Endothelial cell of umbilical vein (primary cell): Measurements from ENCODE around the gene ACSF3.

Experiments
- EZH2 ChIP-seq: IDR thresholded peaks from 2 replicates; pipeline ENCODE4 v1.6.1; 2012; ENCODE audit warnings: borderline replicate concordance, low read depth, mild to moderate bottlenecking, moderate library complexity, low read length, inconsistent platforms; ENCODE audit not compliant: severe bottlenecking
- FOS ChIP-seq: IDR thresholded peaks from 2 replicates; pipeline ENCODE4 v1.6.1; 2011; ENCODE audit warnings: mild to moderate bottlenecking, low read length, moderate library complexity, borderline replicate concordance; ENCODE audit not compliant: insufficient read depth
- JUN ChIP-seq: IDR thresholded peaks from 2 replicates; pipeline ENCODE4 v1.6.1; 2011; ENCODE audit warnings: borderline replicate concordance, low read depth; ENCODE audit not compliant: insufficient read length, insufficient read depth
- MYC ChIP-seq: IDR thresholded peaks from one replicate; pipeline ENCODE4 v1.6.1; 2011; ENCODE audit warnings: mild to moderate bottlenecking, low read depth, low read length
- POLR2A ChIP-seq: IDR thresholded peaks from 2 replicates; pipeline ENCODE4 v1.6.1; 2012; ENCODE audit warnings: low read depth, mild to moderate bottlenecking, control low read depth, low read length
- POLR2AphosphoS5 ChIP-seq: IDR thresholded peaks from 2 replicates; pipeline ENCODE4 v1.6.1; 2012; ENCODE audit warnings: low read depth, mild to moderate bottlenecking, control low read depth, low read length, moderate library complexity; ENCODE audit not compliant: insufficient read depth
- TF ChIP-seq, protein P1 (sequence below), 2 donors: IDR thresholded peaks; 1 replicate in 1 of 2; 2 replicates in 1 of 2; pipeline ENCODE4 v1.5.1; 2011; ENCODE audit warnings: low read length in 2 of 2, mild to moderate bottlenecking in 2 of 2, moderate library complexity in 2 of 2, control low read depth in 1 of 2, inconsistent platforms in 1 of 2, low read depth in 1 of 2; ENCODE audit not compliant: insufficient read depth in 1 of 2; ENCODE audit errors: extremely low read depth in 1 of 2
- TF ChIP-seq, protein P2 (sequence below): IDR thresholded peaks from 2 replicates; pipeline ENCODE4 v1.6.1; 2011; ENCODE audit not compliant: insufficient read depth, insufficient read length

DNA sequence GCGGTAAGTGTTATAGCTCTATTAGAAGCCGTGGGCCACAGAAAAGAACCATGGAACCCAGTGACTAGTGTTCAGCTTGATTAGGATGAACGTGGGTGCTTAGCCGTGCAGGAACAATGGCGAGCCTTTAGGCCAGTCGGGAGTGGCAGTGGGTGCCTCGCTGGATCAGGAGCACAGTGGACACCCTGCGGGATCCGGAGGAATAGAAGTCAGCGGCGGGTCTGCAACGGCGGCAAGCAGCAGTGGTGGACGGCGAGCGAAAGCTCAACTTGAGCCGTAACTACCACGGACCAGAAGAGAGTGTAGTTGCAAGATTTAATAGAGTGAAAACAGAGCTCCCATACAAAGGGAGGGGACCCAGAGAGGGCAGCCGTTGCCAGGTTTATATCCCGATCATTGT, 40.6 kb downstream of the ACSF3 start:
- TF ChIP-seq POLR2A: no peak
- no peak for TF ChIP-seq FOS
- no peak for TF ChIP-seq EZH2
- TF ChIP-seq, protein P1, sequence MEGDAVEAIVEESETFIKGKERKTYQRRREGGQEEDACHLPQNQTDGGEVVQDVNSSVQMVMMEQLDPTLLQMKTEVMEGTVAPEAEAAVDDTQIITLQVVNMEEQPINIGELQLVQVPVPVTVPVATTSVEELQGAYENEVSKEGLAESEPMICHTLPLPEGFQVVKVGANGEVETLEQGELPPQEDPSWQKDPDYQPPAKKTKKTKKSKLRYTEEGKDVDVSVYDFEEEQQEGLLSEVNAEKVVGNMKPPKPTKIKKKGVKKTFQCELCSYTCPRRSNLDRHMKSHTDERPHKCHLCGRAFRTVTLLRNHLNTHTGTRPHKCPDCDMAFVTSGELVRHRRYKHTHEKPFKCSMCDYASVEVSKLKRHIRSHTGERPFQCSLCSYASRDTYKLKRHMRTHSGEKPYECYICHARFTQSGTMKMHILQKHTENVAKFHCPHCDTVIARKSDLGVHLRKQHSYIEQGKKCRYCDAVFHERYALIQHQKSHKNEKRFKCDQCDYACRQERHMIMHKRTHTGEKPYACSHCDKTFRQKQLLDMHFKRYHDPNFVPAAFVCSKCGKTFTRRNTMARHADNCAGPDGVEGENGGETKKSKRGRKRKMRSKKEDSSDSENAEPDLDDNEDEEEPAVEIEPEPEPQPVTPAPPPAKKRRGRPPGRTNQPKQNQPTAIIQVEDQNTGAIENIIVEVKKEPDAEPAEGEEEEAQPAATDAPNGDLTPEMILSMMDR (IDR thresholded peaks at IDR 0.05; ENCODE audit: extremely low read depth in 1 of 2, insufficient read depth in 1 of 2, low read depth in 1 of 2, low read length in 2 of 2): no peak
- TF ChIP-seq MYC: no peak
- no peak for TF ChIP-seq JUN
- TF ChIP-seq, protein P2, sequence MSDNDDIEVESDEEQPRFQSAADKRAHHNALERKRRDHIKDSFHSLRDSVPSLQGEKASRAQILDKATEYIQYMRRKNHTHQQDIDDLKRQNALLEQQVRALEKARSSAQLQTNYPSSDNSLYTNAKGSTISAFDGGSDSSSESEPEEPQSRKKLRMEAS: no peak
- TF ChIP-seq POLR2AphosphoS5: no peak
